Tibial artery (tissue), 4 donors: ENCODE results near the gene DLGAP1.
"Not testable (repeated sequence)": the region's sequence is repeated elsewhere in the genome, so short reads cannot be mapped to it uniquely, and the experiment has no call there.

Experiments
- DNase-seq, 2 donors: peaks; one replicate each; pipeline ENCODE4 v3.0.0-alpha.2; 2019
- H3K27ac ChIP-seq, 2 donors: fragments of 200-600 bp; sonication (generic) in 1 of 2; 1 replicate in 1 of 2; 2 replicates in 1 of 2; pipeline ENCODE4 v1.5.1; 2018 to 2019; ENCODE audit warnings: mild to moderate bottlenecking in 1 of 2
- H3K27me3 ChIP-seq, 2 donors: fragments of 200-600 bp; sonication (generic) in 1 of 2; one replicate each; pipeline versions ENCODE4 v1.5.1 to v1.6.0; 2016 to 2019
- H3K36me3 ChIP-seq, 3 donors: fragments of 200-600 bp; sonication (generic) in 2 of 3; one replicate each; pipeline ENCODE4 v1.5.1; 2016 to 2019; ENCODE audit warnings: mild to moderate bottlenecking in 2 of 3
- H3K4me1 ChIP-seq, 4 donors: fragments of 200-600 bp; sonication (generic) in 2 of 4; 1 replicate in 3 of 4; 2 replicates in 1 of 4; pipeline ENCODE4 v1.5.1; 2016 to 2019
- H3K4me3 ChIP-seq, 2 donors: fragments of 200-600 bp; sonication (generic) in 1 of 2; 1 replicate in 1 of 2; 2 replicates in 1 of 2; pipeline ENCODE4 v1.5.1; 2018 to 2019; ENCODE audit warnings: mild to moderate bottlenecking in 2 of 2
- H3K9me3 ChIP-seq, 3 donors: fragments of 200-600 bp; sonication (generic) in 1 of 3; one replicate each; pipeline ENCODE4 v1.5.1; 2016 to 2019
- intact Hi-C: fragments of 100-400 bp; cut with DNase I; formaldehyde crosslinking; loops from one replicate; pipeline ENCODE4 v1.15.0; 2023; ENCODE audit warnings: low total_unique reads
- TF ChIP-seq, protein P1 (sequence below), 2 experiments: fragments of 200-600 bp in 1 of 2; fragments of 450-650 bp in 1 of 2; IDR thresholded peaks; one replicate each; pipeline ENCODE4 v1.5.1; 2017 to 2019; ENCODE audit warnings: antibody characterized with exemption in 2 of 2, mild to moderate bottlenecking in 1 of 2, moderate library complexity in 1 of 2

Gene DLGAP1

DNA sequence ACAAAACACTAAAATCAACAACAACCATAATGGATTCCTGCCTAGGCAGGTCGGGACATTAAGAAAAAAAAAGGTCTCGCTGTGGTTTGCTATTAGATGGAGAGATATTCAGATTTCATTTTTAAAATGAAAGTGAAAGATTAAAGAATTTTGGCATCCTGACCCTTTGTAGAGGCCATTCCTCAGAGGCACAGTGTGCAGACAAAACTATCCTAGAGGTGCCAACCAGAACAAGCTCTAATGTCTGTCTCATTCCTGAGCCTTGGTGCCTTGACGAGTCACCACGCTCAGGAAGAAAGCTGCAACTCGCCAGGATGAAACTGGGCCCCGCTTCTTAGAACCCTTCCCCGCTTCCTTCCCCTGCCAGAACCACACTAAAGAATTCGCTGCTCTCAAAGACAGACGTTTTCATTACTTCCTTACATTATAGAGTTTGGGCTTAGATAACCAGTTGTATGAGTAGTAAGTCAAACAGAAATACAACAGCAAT is 849.1 kb downstream of the DLGAP1 start:
- H3K4me1 ChIP-seq = peaks cover 0 to 23% (median 10%) of the 10 kb centered on the region in 4 donors
- DNase-seq = no peak
- intact Hi-C loops = no loop called here
- no peaks in the 10 kb centered on the region for H3K36me3 ChIP-seq
- TF ChIP-seq, protein P1, sequence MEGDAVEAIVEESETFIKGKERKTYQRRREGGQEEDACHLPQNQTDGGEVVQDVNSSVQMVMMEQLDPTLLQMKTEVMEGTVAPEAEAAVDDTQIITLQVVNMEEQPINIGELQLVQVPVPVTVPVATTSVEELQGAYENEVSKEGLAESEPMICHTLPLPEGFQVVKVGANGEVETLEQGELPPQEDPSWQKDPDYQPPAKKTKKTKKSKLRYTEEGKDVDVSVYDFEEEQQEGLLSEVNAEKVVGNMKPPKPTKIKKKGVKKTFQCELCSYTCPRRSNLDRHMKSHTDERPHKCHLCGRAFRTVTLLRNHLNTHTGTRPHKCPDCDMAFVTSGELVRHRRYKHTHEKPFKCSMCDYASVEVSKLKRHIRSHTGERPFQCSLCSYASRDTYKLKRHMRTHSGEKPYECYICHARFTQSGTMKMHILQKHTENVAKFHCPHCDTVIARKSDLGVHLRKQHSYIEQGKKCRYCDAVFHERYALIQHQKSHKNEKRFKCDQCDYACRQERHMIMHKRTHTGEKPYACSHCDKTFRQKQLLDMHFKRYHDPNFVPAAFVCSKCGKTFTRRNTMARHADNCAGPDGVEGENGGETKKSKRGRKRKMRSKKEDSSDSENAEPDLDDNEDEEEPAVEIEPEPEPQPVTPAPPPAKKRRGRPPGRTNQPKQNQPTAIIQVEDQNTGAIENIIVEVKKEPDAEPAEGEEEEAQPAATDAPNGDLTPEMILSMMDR (IDR thresholded peaks at IDR 0.05) = no peak
- no peaks in the 10 kb centered on the region for H3K9me3 ChIP-seq
- no peaks in the 10 kb centered on the region for H3K27me3 ChIP-seq
- H3K4me3 ChIP-seq = peak overlapping the region; percentile 51 to 57
- peak overlapping the region; percentile 88 to 94 for H3K27ac ChIP-seq

DNA sequence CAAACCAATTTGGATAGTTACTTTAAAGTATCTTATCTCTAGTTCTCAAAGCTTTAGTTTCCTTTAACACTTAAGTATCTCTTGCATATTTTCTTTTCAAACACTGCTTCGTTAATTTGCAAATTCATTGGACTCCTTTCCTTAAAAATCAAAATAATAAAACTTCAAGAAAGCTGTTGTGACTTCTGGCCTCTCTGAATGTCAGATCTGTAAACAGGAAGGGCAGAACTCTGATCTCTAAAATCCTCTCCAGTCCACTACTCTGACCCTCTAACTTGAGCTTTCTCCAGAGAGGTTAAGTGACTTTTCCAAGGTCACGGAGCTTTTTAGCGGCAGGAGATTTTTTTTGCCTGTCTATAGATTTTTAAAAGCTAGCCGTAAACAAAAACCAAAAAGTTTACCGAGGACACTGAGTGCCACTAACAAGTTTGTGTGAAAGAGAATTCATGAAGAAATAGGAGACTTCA is 849.6 kb downstream of the DLGAP1 start:
- H3K27me3 ChIP-seq = no peaks in the 10 kb centered on the region
- TF ChIP-seq, protein P1 (IDR thresholded peaks at IDR 0.05) = no peak
- H3K36me3 ChIP-seq = no peaks in the 10 kb centered on the region
- peak overlapping the region; percentile 51 to 57 for H3K4me3 ChIP-seq
- peak overlapping the region; percentile 88 to 94 for H3K27ac ChIP-seq
- intact Hi-C loops = no loop called here
- H3K9me3 ChIP-seq = no peaks in the 10 kb centered on the region
- H3K4me1 ChIP-seq = peaks cover 0 to 23% (median 10%) of the 10 kb centered on the region in 4 donors
- no peak for DNase-seq

GRCh38 chr18:3604498-3605408 is 850.4 kb downstream of the DLGAP1 start:
- no peak for DNase-seq

GRCh38 chr18:3604235-3604497 is 850.9 kb downstream of the DLGAP1 start:
- H3K36me3 ChIP-seq = no peaks in the 10 kb centered on the region
- peaks cover 0 to 23% (median 10%) of the 10 kb centered on the region in 4 donors for H3K4me1 ChIP-seq
- peak overlapping the region; percentile 88 to 94 for H3K27ac ChIP-seq
- peak overlapping the region; percentile 51 to 57 for H3K4me3 ChIP-seq
- intact Hi-C loops = no loop called here
- no peaks in the 10 kb centered on the region for H3K9me3 ChIP-seq
- DNase-seq = no peak
- TF ChIP-seq, protein P1 (IDR thresholded peaks at IDR 0.05) = no peak
- no peaks in the 10 kb centered on the region for H3K27me3 ChIP-seq

More at GRCh38 chr18:3604498-3605408, 850.4 kb downstream of the DLGAP1 start:
- Histone ChIP-seq H3K27ac (peak overlapping the region; percentile 88 to 94), H3K4me3 (peak overlapping the region; percentile 51 to 57), H3K36me3 (no peaks in the 10 kb centered on the region), H3K27me3 (no peaks in the 10 kb centered on the region), H3K9me3 (no peaks in the 10 kb centered on the region), H3K4me1 (peaks cover 0 to 23% (median 10%) of the 10 kb centered on the region in 4 donors)
- intact Hi-C loops = no loop called here
- TF ChIP-seq, protein P1 (IDR thresholded peaks at IDR 0.05) = no peak

DNA sequence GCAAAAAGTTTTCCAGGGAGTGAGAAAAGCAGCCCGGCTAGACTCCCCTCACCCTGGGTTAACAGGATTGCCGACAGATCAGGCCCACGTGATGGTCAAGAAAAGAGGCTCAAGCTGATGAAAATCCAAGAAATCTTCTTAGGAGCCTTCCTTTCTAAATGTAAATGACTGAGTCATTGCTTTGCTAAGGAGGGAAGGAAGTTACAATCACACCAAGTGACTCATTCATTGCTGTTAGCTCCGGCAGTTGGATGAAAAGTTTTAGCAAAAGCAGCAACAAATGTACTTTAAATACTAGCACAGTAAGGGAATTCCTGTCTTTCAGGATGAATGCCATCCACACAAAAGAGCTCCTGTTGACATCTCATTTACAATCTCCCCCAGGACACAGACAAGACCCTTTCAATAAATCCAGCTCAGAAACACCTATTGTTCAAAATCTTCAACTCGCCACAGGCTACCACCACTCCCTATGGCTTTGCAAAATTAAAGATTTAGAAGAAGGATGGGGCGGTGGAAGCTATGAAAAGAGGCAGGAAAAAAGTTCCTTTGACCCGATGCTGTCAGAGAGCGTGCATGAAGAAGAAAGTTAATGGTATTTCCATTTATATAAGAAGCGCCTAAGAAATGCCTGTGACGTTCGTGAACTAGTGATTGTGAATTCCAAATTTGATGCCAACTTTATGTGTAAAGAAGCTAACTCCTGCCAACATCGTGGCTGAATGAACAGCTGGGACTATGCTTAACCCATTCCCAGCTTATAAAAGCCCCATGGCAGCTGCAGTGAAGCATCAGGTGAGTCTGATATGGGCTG is 851.5 kb downstream of the DLGAP1 start:
- Histone ChIP-seq H3K27me3 (no peaks in the 10 kb centered on the region), H3K4me1 (peaks cover 0 to 23% (median 10%) of the 10 kb centered on the region in 4 donors), H3K9me3 (no peaks in the 10 kb centered on the region), H3K4me3 (peak overlapping the region; percentile 51 to 57), H3K27ac (peak overlapping the region; percentile 88 to 94), H3K36me3 (no peaks in the 10 kb centered on the region)
- no peak for DNase-seq
- TF ChIP-seq, protein P1 (IDR thresholded peaks at IDR 0.05) = no peak
- intact Hi-C loops = no loop called here

DNA sequence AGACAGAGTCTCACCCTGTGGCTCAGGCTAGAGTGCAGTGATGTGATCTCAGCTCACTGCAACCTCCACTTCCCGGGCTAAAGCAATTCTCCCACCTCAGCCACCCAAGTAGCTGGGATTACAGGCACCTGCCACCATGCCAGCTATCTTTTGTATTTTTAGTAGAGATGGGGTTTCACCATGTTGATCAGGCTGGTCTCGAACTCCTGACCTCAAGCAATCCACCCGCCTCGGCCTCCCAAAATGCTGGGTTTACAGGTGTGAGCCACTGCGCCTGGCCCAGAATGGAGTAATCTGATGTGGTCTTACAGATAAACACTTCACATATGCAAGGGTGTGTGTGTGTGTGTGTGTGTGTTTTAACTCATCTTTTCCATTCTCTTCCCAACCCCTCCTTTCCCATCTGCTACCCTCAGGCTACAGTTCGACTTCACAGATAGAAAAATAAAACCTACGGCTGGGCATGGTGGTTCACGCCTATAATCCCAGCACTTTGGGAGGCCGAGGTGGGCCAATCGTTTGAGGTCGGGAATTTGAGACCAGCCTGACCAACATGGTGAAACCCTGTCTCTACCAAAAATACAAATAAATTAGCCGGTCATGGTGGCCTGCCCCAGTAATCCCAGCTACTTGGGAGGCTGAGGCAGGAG is 853.9 kb downstream of the DLGAP1 start:
- H3K27ac ChIP-seq, intact Hi-C loops, DNase-seq, H3K4me3 ChIP-seq, H3K36me3 ChIP-seq, H3K9me3 ChIP-seq, H3K27me3 ChIP-seq: not testable (repeated sequence)
- H3K4me1 ChIP-seq = peaks cover 0 to 43% (median 30%) of the 10 kb centered on the region in 4 donors
